IMR-90 (cell line): ENCODE measurements around the gene JAKMIP2.

Experiments used
- CTCF ChIP-seq: conservative IDR thresholded peaks from 2 replicates; pipeline ENCODE4 v1.5.1; 2012; ENCODE audit warnings: mild to moderate bottlenecking, low read depth, low read length, improper control_type of control experiment
- RAD21 ChIP-seq: IDR thresholded peaks from 2 replicates; pipeline ENCODE4 v1.6.1; 2012; ENCODE audit warnings: low read length, improper control_type of control experiment

DNA sequence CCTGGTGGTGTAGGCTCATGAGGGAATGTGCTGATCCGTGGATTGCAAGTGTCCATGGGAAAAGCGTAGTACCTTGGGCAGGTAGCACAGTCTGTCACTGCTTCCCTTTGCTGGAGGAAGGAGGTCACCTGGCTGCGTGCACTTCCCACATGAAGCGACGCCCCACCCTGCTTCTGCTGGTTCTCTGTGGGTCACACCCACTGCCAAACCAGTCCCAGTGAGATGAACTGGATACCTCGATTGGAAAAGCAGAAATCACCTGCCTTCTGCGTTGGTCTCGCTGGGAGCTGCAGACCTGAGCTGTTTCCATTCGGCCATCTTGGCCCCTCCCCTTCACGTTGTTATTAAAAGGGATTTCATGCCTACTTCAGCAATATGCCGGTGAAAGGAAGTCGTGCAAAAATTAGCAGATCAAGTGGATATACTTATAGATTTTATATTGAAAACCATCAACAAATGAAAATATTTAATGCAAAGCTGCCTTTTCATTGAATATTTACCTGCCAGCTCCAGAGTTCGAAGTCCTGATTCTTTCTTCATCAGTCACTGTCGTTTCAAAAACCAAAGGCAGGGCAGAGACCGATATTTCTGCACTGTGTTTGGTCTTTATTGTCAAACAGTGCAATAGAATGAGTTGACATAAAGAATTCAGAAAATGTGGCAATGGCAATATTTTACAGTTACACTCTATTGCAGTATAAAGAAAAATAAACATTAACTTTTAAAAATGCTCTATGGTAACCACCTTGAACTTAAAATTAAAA, 123.2 kb downstream of the JAKMIP2 start:
- TF ChIP-seq CTCF (no peak), RAD21 (no peak)
